ENCODE results near the gene C5orf24.

DNA sequence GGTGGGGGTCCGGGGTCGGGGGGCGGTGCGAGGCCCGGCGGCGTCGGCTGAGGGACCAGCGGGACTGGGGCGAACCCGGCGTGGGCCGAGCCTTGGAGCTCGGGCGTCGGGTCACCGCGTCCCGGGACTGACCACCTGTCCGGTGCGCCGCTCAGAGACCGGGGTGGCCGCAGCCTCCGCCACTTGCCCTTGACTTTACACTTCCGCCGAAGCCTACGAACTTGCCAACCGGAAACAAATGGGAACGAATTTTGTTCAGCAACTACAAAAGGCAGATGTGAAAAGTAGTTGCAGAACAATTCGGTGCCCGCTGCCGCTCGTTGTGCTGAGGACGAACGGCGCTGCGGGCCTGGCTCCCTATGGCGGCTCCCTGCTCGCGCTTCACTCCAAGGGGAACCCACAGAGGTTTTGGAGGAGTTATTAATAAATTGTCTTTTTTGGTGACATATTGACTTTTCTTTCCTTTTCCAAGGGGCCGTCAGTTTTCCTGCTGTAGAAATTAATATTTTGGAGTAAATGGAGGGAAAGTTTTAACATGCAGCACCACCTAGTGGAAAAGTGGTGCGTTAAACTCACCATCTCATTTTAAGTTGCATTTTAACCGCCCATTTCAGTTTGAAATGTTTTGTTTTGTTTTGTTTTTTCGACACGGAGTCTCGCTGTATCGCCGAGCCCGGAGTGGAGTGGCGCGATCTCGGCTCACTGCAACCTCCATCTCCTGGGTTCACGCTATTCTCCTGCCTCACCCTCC lies 59.7 kb downstream of the C5orf24 start:
- TF ChIP-seq, protein P1, sequence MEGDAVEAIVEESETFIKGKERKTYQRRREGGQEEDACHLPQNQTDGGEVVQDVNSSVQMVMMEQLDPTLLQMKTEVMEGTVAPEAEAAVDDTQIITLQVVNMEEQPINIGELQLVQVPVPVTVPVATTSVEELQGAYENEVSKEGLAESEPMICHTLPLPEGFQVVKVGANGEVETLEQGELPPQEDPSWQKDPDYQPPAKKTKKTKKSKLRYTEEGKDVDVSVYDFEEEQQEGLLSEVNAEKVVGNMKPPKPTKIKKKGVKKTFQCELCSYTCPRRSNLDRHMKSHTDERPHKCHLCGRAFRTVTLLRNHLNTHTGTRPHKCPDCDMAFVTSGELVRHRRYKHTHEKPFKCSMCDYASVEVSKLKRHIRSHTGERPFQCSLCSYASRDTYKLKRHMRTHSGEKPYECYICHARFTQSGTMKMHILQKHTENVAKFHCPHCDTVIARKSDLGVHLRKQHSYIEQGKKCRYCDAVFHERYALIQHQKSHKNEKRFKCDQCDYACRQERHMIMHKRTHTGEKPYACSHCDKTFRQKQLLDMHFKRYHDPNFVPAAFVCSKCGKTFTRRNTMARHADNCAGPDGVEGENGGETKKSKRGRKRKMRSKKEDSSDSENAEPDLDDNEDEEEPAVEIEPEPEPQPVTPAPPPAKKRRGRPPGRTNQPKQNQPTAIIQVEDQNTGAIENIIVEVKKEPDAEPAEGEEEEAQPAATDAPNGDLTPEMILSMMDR (IDR thresholded peaks at IDR 0.05; ENCODE audit: borderline replicate concordance, extremely low read depth, low read length, poor library complexity, severe bottlenecking), result peak; percentile 85
- no peak for TF ChIP-seq EZH2 (IDR thresholded peaks at IDR 0.05; ENCODE audit: borderline replicate concordance, low read depth, low read length, severe bottlenecking)
